ENCODE results near the gene SCN3A. TPM values are rescaled to one million over a fixed set of nuclear protein-coding genes. Genes with fewer than 3 reads are reported as not detected.

SCN3A gene
- total and polyA plus RNA-seq, 9 of the 15 experiments (the other 6 are each of a cell fraction or from before 2014, with no cell fraction given) = not detected

DNA sequence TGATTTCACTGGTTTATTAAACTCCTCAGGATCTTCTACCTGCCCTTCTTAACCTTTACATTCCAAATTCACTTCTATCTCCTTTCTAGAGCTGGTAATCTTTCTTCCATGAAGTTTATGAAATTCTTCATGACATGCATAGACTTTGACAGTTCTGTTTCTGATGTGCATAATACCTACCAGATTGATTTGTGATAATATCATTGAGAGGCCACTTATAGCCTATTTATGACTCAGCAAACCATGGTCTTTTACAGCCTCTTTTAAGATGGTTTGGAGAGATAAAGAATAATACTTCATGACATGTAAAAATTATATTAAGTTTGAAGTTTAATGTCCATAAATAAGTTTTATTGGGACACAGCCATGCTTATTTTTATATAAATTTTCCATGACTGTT lies 49.3 kb upstream of the SCN3A start:
- H2AFZ ChIP-seq (ENCODE audit: low read depth, low read length) = no peak overlapping the region
- no TSS peak for BruUV-seq (replicated peaks)
- H3K9ac ChIP-seq (ENCODE audit: insufficient read depth in 1 of 2, low read depth in 2 of 2, low read length in 2 of 2) = no peak overlapping the region
- H4K20me1 ChIP-seq (replicated peaks; ENCODE audit: control insufficient read depth, insufficient read depth, low read length) = no peaks in the 10 kb centered on the region
- CTCF ChIA-PET (ENCODE audit: low intra/inter-chr PET ratio) = no interaction called here
- no peak for FAIRE-seq
- in situ Hi-C loops (cut with MboI) = no loop called here
- DNase-seq (ENCODE audit: extremely low read depth in 1 of 4, low spot score in 3 of 4) = no peak
- POLR2A ChIA-PET = no interaction called here
- TF ChIP-seq ZNF140 (CRISPR knock-in tag; IDR thresholded peaks at IDR 0.05) (no peak), NFRKB (IDR thresholded peaks at IDR 0.05; ENCODE audit: low read depth) (no peak), IFI16 (CRISPR knock-in tag; IDR thresholded peaks at IDR 0.05) (no peak), ZBTB1 (CRISPR knock-in tag; IDR thresholded peaks at IDR 0.05; ENCODE audit: borderline replicate concordance, low read depth) (no peak), HNRNPL (IDR thresholded peaks at IDR 0.05; ENCODE audit: low read depth, low read length) (no peak), KDM4B (IDR thresholded peaks at IDR 0.05; ENCODE audit: borderline replicate concordance in 2 of 2, low read depth in 1 of 2) (no peak), SMAD2 (IDR thresholded peaks at IDR 0.05; ENCODE audit: low read depth, low read length) (no peak), SETDB1 (IDR thresholded peaks at IDR 0.05; ENCODE audit: low read length) (no peak), FOS (IDR thresholded peaks at IDR 0.05; ENCODE audit: extremely low read depth, insufficient read length) (no peak), SRSF7 (optimal IDR thresholded peaks at IDR 0.05; ENCODE audit: low read depth, low read length) (no peak), NFXL1 (CRISPR knock-in tag; IDR thresholded peaks at IDR 0.05) (no peak), SIX5 (IDR thresholded peaks at IDR 0.05; ENCODE audit: borderline replicate concordance in 1 of 2, insufficient read depth in 1 of 2, low read depth in 1 of 2, low read length in 2 of 2) (no peak), ESRRA (IDR thresholded peaks at IDR 0.05; ENCODE audit: borderline replicate concordance, low read depth) (no peak), RBM39 (optimal IDR thresholded peaks at IDR 0.05; ENCODE audit: low read depth, low read length) (no peak)
- TF ChIP-seq, protein P1, sequence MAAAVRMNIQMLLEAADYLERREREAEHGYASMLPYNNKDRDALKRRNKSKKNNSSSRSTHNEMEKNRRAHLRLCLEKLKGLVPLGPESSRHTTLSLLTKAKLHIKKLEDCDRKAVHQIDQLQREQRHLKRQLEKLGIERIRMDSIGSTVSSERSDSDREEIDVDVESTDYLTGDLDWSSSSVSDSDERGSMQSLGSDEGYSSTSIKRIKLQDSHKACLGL (CRISPR knock-in tag; IDR thresholded peaks at IDR 0.05; ENCODE audit: borderline replicate concordance, poor library complexity, severe bottlenecking) = no peak
- TF ChIP-seq, protein P2, sequence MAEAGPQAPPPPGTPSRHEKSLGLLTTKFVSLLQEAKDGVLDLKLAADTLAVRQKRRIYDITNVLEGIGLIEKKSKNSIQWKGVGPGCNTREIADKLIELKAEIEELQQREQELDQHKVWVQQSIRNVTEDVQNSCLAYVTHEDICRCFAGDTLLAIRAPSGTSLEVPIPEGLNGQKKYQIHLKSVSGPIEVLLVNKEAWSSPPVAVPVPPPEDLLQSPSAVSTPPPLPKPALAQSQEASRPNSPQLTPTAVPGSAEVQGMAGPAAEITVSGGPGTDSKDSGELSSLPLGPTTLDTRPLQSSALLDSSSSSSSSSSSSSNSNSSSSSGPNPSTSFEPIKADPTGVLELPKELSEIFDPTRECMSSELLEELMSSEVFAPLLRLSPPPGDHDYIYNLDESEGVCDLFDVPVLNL (CRISPR knock-in tag; IDR thresholded peaks at IDR 0.05; ENCODE audit: low read depth) = no peak
- TF ChIP-seq, protein P3, sequence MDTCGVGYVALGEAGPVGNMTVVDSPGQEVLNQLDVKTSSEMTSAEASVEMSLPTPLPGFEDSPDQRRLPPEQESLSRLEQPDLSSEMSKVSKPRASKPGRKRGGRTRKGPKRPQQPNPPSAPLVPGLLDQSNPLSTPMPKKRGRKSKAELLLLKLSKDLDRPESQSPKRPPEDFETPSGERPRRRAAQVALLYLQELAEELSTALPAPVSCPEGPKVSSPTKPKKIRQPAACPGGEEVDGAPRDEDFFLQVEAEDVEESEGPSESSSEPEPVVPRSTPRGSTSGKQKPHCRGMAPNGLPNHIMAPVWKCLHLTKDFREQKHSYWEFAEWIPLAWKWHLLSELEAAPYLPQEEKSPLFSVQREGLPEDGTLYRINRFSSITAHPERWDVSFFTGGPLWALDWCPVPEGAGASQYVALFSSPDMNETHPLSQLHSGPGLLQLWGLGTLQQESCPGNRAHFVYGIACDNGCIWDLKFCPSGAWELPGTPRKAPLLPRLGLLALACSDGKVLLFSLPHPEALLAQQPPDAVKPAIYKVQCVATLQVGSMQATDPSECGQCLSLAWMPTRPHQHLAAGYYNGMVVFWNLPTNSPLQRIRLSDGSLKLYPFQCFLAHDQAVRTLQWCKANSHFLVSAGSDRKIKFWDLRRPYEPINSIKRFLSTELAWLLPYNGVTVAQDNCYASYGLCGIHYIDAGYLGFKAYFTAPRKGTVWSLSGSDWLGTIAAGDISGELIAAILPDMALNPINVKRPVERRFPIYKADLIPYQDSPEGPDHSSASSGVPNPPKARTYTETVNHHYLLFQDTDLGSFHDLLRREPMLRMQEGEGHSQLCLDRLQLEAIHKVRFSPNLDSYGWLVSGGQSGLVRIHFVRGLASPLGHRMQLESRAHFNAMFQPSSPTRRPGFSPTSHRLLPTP (IDR thresholded peaks at IDR 0.05; ENCODE audit: borderline replicate concordance, extremely low read depth, insufficient read length) = no peak
- TF ChIP-seq, protein P4, sequence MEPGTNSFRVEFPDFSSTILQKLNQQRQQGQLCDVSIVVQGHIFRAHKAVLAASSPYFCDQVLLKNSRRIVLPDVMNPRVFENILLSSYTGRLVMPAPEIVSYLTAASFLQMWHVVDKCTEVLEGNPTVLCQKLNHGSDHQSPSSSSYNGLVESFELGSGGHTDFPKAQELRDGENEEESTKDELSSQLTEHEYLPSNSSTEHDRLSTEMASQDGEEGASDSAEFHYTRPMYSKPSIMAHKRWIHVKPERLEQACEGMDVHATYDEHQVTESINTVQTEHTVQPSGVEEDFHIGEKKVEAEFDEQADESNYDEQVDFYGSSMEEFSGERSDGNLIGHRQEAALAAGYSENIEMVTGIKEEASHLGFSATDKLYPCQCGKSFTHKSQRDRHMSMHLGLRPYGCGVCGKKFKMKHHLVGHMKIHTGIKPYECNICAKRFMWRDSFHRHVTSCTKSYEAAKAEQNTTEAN (CRISPR knock-in tag; IDR thresholded peaks at IDR 0.05) = no peak
- no peaks in the 10 kb centered on the region for H3K27me3 ChIP-seq (ENCODE audit: control insufficient read depth in 2 of 2, insufficient read depth in 2 of 2, low read length in 2 of 2)
- no peaks in the 10 kb centered on the region for H3K9me1 ChIP-seq (ENCODE audit: control insufficient read depth, insufficient read depth, low read length)
- no peak for ATAC-seq
- intact Hi-C loops (cut with micrococcal nuclease) = no loop called here
- no peak overlapping the region for H3K27ac ChIP-seq (ENCODE audit: extremely low read depth, low read depth, low read length)
- H3K36me3 ChIP-seq (ENCODE audit: control insufficient read depth, insufficient read depth, low read length) = no peaks in the 10 kb centered on the region
- H3K4me3 ChIP-seq = no peak overlapping the region
- H3K9me3 ChIP-seq (replicated peaks; ENCODE audit: control insufficient read depth, insufficient read depth, low read depth, low read length) = no peaks in the 10 kb centered on the region; the same call in 1 of the 2 replicates
- H3K79me2 ChIP-seq (ENCODE audit: control insufficient read depth, insufficient read depth, low read length) = no peaks in the 10 kb centered on the region
- H3K4me2 ChIP-seq (ENCODE audit: insufficient read depth, low read length) = no peak overlapping the region
- H3K4me1 ChIP-seq (replicated peaks in 1 of 2; ENCODE audit: control insufficient read depth in 2 of 2, insufficient read depth in 2 of 2, low read length in 2 of 2) = no peaks in the 10 kb centered on the region
